Adipocyte (in vitro differentiated cells): ENCODE results near the gene NFKBIA.
"Not testable (repeated sequence)": the region's sequence is repeated elsewhere in the genome, so short reads cannot be mapped to it uniquely, and the experiment has no call there.

Source experiments
- DNase-seq: peaks from one replicate; pipeline ENCODE4 v3.0.0-alpha.2; 2015; ENCODE audit warnings: low read depth
- H3K27me3 ChIP-seq: replicated peaks from 2 replicates; pipeline ENCODE4 v1.7.0; 2013; ENCODE audit warnings: mild to moderate bottlenecking, low read length, moderate library complexity; ENCODE audit not compliant: control insufficient read depth, insufficient read depth
- H3K36me3 ChIP-seq: 2 replicates; pipeline ENCODE4 v1.7.0; 2013; ENCODE audit warnings: low read length, mild to moderate bottlenecking, moderate library complexity; ENCODE audit not compliant: control insufficient read depth, insufficient read depth, severe bottlenecking
- H3K4me1 ChIP-seq: 2 replicates; pipeline ENCODE4 v1.7.0; 2013; ENCODE audit warnings: mild to moderate bottlenecking, low read length, moderate library complexity; ENCODE audit not compliant: control insufficient read depth, insufficient read depth
- H3K4me3 ChIP-seq: 2 replicates; pipeline ENCODE4 v1.7.0; 2013; ENCODE audit warnings: mild to moderate bottlenecking, low read length, moderate library complexity
- H3K9ac ChIP-seq: 2 replicates; pipeline ENCODE4 v1.7.0; 2013; ENCODE audit warnings: mild to moderate bottlenecking, low read length, moderate library complexity
- H3K9me3 ChIP-seq: 2 replicates; pipeline ENCODE4 v1.7.0; 2013; ENCODE audit warnings: mild to moderate bottlenecking, low read length, moderate library complexity; ENCODE audit not compliant: control insufficient read depth

The NFKBIA gene

GRCh38 chr14:35388656-35389314, 15.8 kb downstream of the NFKBIA start:
- H3K9ac ChIP-seq = no peak overlapping the region
- H3K4me3 ChIP-seq = no peak overlapping the region
- no peak for DNase-seq
- peaks cover 26% of the 10 kb centered on the region for H3K4me1 ChIP-seq
- H3K36me3 ChIP-seq = no peaks in the 10 kb centered on the region
- no peaks in the 10 kb centered on the region for H3K27me3 ChIP-seq
- H3K9me3 ChIP-seq = no peaks in the 10 kb centered on the region

DNA sequence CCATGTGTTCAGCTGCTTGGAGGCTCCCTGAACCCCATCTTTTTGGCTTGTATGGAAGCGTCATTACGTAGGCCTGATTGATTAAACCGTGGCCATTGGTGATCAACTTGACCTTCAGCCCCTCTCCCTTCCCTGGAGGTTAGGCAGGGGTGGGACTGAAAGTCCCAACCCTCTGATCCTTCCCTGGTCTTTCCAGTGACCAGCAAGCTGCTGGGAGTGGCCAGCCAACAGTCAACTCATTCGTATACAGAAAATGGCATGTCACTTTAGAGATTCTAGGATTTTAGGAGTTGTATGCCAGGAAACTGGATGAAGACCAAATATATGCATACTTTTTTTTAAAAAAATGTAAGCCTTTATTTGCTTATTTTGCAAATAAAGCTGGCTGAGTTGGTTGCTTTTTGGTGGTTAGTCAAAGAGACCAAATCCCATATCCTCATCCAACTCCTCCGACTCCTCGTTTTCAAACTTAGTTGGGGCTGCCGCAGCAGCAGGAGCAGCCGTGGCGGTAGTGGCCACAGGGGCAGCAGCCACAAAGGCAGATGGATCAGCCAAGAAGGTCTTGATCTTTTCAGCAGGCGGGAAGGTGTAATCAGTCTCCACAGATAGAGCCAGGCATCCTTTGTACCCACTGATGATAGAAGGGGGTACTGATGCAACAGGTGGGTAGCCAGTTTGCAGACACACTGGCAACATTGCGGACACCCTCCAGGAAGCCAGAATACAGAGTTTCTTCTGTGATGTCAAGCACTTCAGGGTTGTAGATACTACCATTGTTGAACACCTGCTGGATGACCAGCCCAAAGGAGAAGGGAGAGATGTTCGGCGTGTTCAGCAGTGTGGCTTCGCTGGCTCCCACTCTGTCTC, 16.6 kb downstream of the NFKBIA start:
- Histone ChIP-seq H3K9ac (no peak overlapping the region), H3K4me3 (no peak overlapping the region), H3K36me3 (no peaks in the 10 kb centered on the region), H3K27me3 (no peaks in the 10 kb centered on the region), H3K4me1 (peaks cover 27% of the 10 kb centered on the region), H3K9me3 (no peaks in the 10 kb centered on the region)
- no peak for DNase-seq

- Histone ChIP-seq H3K4me3 (no peak overlapping the region), H3K4me1 (peaks cover 27% of the 10 kb centered on the region), H3K9me3 (no peaks in the 10 kb centered on the region), H3K27me3 (no peaks in the 10 kb centered on the region), H3K36me3 (no peaks in the 10 kb centered on the region), H3K9ac (no peak overlapping the region)
- DNase-seq = no peak
Observed at GRCh38 chr14:35387219-35387618, 17.3 kb downstream of the NFKBIA start.

GRCh38 chr14:35386673-35387125, 17.9 kb downstream of the NFKBIA start:
- no peak for DNase-seq
- H3K36me3 ChIP-seq = no peaks in the 10 kb centered on the region
- no peaks in the 10 kb centered on the region for H3K9me3 ChIP-seq
- H3K9ac ChIP-seq = no peak overlapping the region
- H3K4me3 ChIP-seq = no peak overlapping the region
- H3K27me3 ChIP-seq = no peaks in the 10 kb centered on the region
- peaks cover 27% of the 10 kb centered on the region for H3K4me1 ChIP-seq

- peak overlapping the region; percentile 25 for H3K4me3 ChIP-seq
- peak overlapping the region; percentile 74 for H3K9ac ChIP-seq
- H3K4me1 ChIP-seq = peaks cover 31% of the 10 kb centered on the region
- no peaks in the 10 kb centered on the region for H3K9me3 ChIP-seq
- no peaks in the 10 kb centered on the region for H3K36me3 ChIP-seq
- DNase-seq = peak; percentile 92
- no peaks in the 10 kb centered on the region for H3K27me3 ChIP-seq
Observed at GRCh38 chr14:35385042-35385839, 19.3 kb downstream of the NFKBIA start.

- no peaks in the 10 kb centered on the region for H3K36me3 ChIP-seq
- peak; percentile 81 for DNase-seq
- H3K4me1 ChIP-seq = peaks cover 31% of the 10 kb centered on the region
- peak overlapping the region; percentile 25 for H3K4me3 ChIP-seq
- no peaks in the 10 kb centered on the region for H3K27me3 ChIP-seq
- H3K9me3 ChIP-seq = no peaks in the 10 kb centered on the region
- H3K9ac ChIP-seq = peak overlapping the region; percentile 74
Observed at GRCh38 chr14:35384455-35385041, 20.0 kb downstream of the NFKBIA start.

GRCh38 chr14:35383569-35384454, 20.7 kb downstream of the NFKBIA start:
- peaks cover 35% of the 10 kb centered on the region for H3K4me1 ChIP-seq
- H3K9ac ChIP-seq = peak overlapping the region; percentile 56
- H3K9me3 ChIP-seq = no peaks in the 10 kb centered on the region
- no peaks in the 10 kb centered on the region for H3K27me3 ChIP-seq
- H3K36me3 ChIP-seq = no peaks in the 10 kb centered on the region
- H3K4me3 ChIP-seq = no peak overlapping the region
- no peak for DNase-seq

DNA sequence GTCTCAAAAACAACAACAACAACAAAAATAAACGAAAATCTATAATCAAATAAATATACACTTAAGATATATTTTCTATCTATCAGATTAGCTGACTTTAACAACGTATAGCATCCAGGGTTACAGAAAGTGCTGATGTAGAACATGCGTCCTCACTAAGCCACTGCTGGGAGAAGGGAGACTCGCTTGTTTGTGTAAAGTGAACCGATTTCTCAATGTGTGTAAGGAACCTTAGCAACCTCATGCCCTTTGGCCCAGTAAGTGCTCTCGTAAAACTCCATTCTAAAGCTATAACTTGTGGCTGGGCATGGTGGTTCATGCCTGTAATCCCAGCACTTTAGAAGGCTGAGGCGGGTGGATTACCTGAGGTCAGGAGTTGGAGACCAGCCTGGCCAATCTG, 23.8 kb downstream of the NFKBIA start:
- no peak for DNase-seq
- Histone ChIP-seq H3K27me3 (no peaks in the 10 kb centered on the region), H3K9me3 (no peaks in the 10 kb centered on the region), H3K36me3 (no peaks in the 10 kb centered on the region), H3K4me3 (no peak overlapping the region), H3K4me1 (peaks cover 34% of the 10 kb centered on the region), H3K9ac (no peak overlapping the region)

- H3K9ac ChIP-seq, H3K36me3 ChIP-seq, H3K27me3 ChIP-seq, DNase-seq, H3K9me3 ChIP-seq, H3K4me3 ChIP-seq: not testable (repeated sequence)
- H3K4me1 ChIP-seq = peaks cover 26% of the 10 kb centered on the region
Observed at GRCh38 chr14:35379234-35379933, 25.2 kb downstream of the NFKBIA start.
